Measurements from ENCODE around the gene NDC1.
"Not testable (repeated sequence)": the region's sequence is repeated elsewhere in the genome, so short reads cannot be mapped to it uniquely, and the experiment has no call there.

NDC1 gene

DNA sequence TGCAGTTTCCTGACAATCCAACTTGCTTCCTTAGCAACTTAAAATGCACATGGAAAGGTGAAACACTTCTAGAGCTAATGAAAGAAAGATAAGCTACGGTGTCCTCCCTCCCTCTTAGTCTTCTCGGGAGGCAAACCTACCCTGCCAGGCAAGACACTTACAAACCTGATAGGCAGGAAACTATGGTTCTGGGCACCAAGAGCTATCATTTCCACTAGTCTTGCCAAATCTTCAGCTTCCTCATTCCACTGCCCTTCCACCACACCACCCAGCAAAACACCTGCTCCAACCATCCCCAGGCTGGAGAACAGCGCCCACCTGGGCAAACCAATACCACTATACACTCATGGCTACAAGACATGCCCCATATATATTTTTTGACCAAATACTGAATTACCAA, 15.2 kb downstream of the NDC1 start:
- no peak for TF ChIP-seq CTCF (conservative IDR thresholded peaks at IDR 0.05; ENCODE audit: low read depth, low read length)
- no peak overlapping the region for H3K4me3 ChIP-seq (ENCODE audit: low read depth, low read length)
- DNase-seq (ENCODE audit: low read depth) = no peak

- no peak for DNase-seq (ENCODE audit: low read depth)
- TF ChIP-seq CTCF (conservative IDR thresholded peaks at IDR 0.05; ENCODE audit: low read depth, low read length) = peak; percentile 21
- H3K4me3 ChIP-seq (ENCODE audit: low read depth, low read length) = no peak overlapping the region
These were observed 16.7 kb downstream of the NDC1 start for GRCh38 chr1:53821380-53821779.

GRCh38 chr1:53819387-53819786, 18.7 kb downstream of the NDC1 start:
- no peak for DNase-seq (ENCODE audit: low read depth)
- H3K4me3 ChIP-seq (ENCODE audit: low read depth, low read length) = no peak overlapping the region

GRCh38 chr1:53816584-53816983, 21.5 kb downstream of the NDC1 start:
- not testable (repeated sequence) for H3K4me3 ChIP-seq (ENCODE audit: low read depth, low read length); DNase-seq (ENCODE audit: low read depth)

More at GRCh38 chr1:53819387-53819786, 18.7 kb downstream of the NDC1 start:
- no peak for TF ChIP-seq CTCF (conservative IDR thresholded peaks at IDR 0.05; ENCODE audit: low read depth, low read length)

- H3K4me3 ChIP-seq (ENCODE audit: low read depth, low read length); DNase-seq (ENCODE audit: low read depth): not testable (repeated sequence)
These were observed 22.6 kb downstream of the NDC1 start for GRCh38 chr1:53815484-53815883.

GRCh38 chr1:53811414-53811851, 26.7 kb downstream of the NDC1 start:
- peak; percentile 23 for TF ChIP-seq CTCF (conservative IDR thresholded peaks at IDR 0.05; ENCODE audit: low read depth, low read length)
- H3K4me3 ChIP-seq (ENCODE audit: low read depth, low read length) = no peak overlapping the region
- peak; percentile 17 for DNase-seq (ENCODE audit: low read depth)

DNA sequence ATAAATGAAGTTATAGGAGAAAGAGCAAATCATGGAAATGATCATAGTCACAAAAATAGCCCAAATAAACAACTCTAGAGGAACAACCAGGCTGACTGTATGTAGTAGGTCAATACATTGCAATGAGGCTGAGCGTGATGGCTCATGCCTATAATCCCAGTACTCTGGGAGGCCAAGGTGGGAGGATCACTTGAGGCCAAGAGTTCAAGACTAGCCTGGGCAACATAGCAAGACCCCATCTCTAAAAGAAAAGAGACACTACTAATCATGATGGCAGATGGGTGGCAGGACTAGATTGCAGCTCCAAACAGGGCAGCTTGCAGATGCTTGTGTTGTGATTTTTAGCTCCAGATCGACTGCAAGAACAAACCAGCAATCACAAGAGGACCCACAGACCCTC, 27.6 kb downstream of the NDC1 start:
- DNase-seq (ENCODE audit: low read depth) = no peak
- no peak for TF ChIP-seq CTCF (conservative IDR thresholded peaks at IDR 0.05; ENCODE audit: low read depth, low read length)
- no peak overlapping the region for H3K4me3 ChIP-seq (ENCODE audit: low read depth, low read length)

GRCh38 chr1:53810007-53810406, 28.1 kb downstream of the NDC1 start:
- H3K4me3 ChIP-seq (ENCODE audit: low read depth, low read length) = no peak overlapping the region
- TF ChIP-seq CTCF (conservative IDR thresholded peaks at IDR 0.05; ENCODE audit: low read depth, low read length) = no peak
- no peak for DNase-seq (ENCODE audit: low read depth)

Measured in choroid plexus epithelial cell (primary cell).